GM19043 (cell line): ENCODE results near the gene HEATR9.
"Not testable (repeated sequence)": the region's sequence is repeated elsewhere in the genome, so short reads cannot be mapped to it uniquely, and the experiment has no call there.

Experiments
- ATAC-seq: cut with Tn5 transposase; IDR thresholded peaks from one replicate; pipeline ENCODE4 v1.9.1; 2021; ENCODE audit warnings: low read depth; ENCODE audit not compliant: unreplicated experiment

Gene HEATR9

GRCh38 chr17:35868737-35869136, at the start of gene HEATR9:
Gene HEATR9, minus strand, starts transcription at chr17:35868891. Its CDS starts 149 bp downstream, at chr17:35868742.
- ATAC-seq, result no peak

GRCh38 chr17:35917519-35918213, 49.0 kb upstream of the HEATR9 start:
- no peak for ATAC-seq

GRCh38 chr17:35915153-35915964, 46.7 kb upstream of the HEATR9 start:
- no peak for ATAC-seq

GRCh38 chr17:35914354-35914753, 45.7 kb upstream of the HEATR9 start:
- no peak for ATAC-seq

- no peak for ATAC-seq
Observed at GRCh38 chr17:35913609-35914008, 44.9 kb upstream of the HEATR9 start.

- no peak for ATAC-seq
Observed at GRCh38 chr17:35912942-35913341, 44.3 kb upstream of the HEATR9 start.

- ATAC-seq, result no peak
Observed at GRCh38 chr17:35912339-35912912, 43.7 kb upstream of the HEATR9 start.

- ATAC-seq, result no peak
Observed at GRCh38 chr17:35909408-35909807, 40.7 kb upstream of the HEATR9 start.

- no peak for ATAC-seq
Observed at GRCh38 chr17:35907691-35908090, 39.0 kb upstream of the HEATR9 start.

GRCh38 chr17:35906926-35907637, 38.4 kb upstream of the HEATR9 start:
- no peak for ATAC-seq

GRCh38 chr17:35906191-35906925, 37.7 kb upstream of the HEATR9 start:
- no peak for ATAC-seq

- no peak for ATAC-seq
Observed at GRCh38 chr17:35903451-35903850, 34.8 kb upstream of the HEATR9 start.

GRCh38 chr17:35901631-35902175, 33.0 kb upstream of the HEATR9 start:
- no peak for ATAC-seq

- ATAC-seq, result no peak
Observed at GRCh38 chr17:35900708-35901480, 32.2 kb upstream of the HEATR9 start.

GRCh38 chr17:35900280-35900679, 31.6 kb upstream of the HEATR9 start:
- no peak for ATAC-seq

GRCh38 chr17:35898283-35899070, 29.8 kb upstream of the HEATR9 start:
- ATAC-seq, result no peak

GRCh38 chr17:35897772-35898171, 29.1 kb upstream of the HEATR9 start:
- not testable (repeated sequence) for ATAC-seq
